ENCODE data around the gene DUOXA2.
A peak's percentile ranks its signal among the peaks of the same experiment; 100 is the strongest.

Gene DUOXA2

DNA sequence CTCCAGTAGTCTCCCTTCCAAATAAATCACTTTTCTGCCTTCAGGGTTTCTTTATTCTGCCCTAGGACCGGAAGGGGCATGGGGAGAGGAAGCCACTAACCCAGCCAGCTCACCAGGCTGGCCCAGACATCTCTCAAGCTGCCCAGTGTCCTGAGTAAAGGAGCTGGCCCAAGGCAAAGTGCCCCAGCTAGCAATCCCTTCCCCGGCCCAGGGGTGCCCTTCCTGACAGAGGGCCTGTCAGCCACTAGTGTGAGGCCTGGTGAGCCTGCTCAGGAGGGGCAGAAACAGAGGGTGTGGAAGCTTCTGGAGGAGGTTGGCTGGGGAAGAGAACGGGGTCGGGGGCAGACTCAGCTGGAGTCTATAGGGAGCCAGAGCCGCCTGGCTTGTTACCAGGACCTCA lies 51.4 kb downstream of the DUOXA2 start:
- DNase-seq = no peak

DNA sequence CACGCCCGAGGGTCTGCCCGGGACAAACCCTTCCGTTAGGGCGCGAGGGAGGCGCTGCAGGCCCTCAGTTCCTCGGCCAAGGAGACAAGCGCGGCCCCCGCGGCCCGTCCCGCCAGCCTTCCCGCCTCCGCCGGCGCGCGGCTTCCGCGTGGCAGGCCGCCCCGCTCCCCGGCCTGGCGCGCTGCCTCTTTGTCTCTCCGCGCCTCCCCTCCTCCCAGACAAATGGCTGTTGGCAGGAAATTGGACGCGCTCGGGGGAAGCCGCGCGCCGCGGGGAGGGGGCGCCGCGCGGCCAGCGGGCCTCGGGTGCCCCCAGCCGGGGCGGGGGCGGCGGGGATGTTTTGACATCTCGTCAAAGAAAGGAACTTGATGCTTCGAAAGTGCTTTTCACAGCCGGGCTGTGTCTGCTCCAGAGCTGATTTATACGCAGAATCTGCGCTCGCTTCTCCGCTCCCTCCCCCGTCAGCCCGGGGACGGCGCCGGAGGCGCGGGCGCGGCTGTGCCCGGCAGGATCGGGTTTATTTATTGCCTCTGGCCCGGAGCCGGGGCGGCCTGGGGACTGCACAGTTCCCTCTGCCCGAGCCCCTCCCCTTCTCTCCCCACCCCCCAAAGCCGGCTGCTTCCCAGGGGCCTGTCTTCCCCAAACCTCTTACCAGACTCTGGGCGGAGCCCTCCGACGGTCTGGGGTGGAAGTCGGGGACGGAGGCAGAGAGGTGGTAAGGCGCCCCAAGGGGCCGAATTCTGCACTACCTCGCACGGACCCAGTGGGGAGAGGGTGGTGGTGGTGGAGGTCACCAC lies 52.9 kb downstream of the DUOXA2 start:
- peak; percentile 79 to 82 for DNase-seq

DNA sequence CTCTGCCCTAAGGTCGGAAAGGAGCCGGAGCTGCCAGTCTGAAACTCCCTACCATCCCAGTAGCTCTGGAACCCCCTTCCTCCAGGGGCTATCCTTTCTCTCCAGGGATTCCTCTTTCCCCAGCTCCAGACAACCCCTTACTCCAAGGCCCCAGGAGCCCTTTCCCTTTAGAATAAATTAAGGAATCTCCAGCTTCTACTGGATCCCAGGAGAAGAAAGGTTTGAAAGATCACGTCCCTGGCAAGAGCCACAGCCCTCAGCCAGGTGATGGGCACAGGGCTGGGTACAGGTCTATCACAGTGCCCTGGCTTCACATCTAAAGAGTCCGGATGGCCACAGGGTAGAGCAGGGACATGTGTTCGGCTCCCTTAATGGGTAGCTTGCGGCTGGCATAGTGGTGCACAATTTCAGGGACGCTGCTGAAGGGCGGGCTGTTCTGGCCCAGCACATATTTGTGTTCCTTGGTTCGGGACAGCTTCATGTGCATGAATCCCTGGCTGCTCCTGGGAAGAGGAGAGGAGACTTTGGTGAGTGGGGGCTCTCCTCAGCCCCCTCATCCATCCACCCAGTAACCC lies 53.6 kb downstream of the DUOXA2 start:
- DNase-seq = no peak
